NT2/D1 (cell line): ENCODE results near the gene POU3F2.

ENCODE experiments used
- DNase-seq: peaks from one replicate; pipeline ENCODE4 v3.0.0-alpha.2; 2011; ENCODE audit warnings: low read depth, low spot score
- H3K27me3 ChIP-seq: 2 replicates; pipeline ENCODE4 v1.6.0; 2011; ENCODE audit warnings: mild to moderate bottlenecking; ENCODE audit not compliant: insufficient read length, insufficient read depth
- H3K36me3 ChIP-seq: 2 replicates; pipeline ENCODE4 v1.6.1; 2011; ENCODE audit warnings: mild to moderate bottlenecking, low read length, mixed read lengths; ENCODE audit not compliant: insufficient read depth, insufficient read length
- H3K4me1 ChIP-seq: 2 replicates; pipeline ENCODE4 v1.5.1; 2011; ENCODE audit not compliant: insufficient read depth, insufficient read length
- H3K4me3 ChIP-seq: 2 replicates; pipeline ENCODE4 v1.5.1; 2011; ENCODE audit warnings: low read depth; ENCODE audit not compliant: insufficient read length
- H3K9ac ChIP-seq: 2 replicates; pipeline ENCODE4 v1.6.0; 2011; ENCODE audit warnings: low read depth; ENCODE audit not compliant: insufficient read length
- H3K9me3 ChIP-seq: 2 replicates; pipeline ENCODE4 v1.5.1; 2011; ENCODE audit warnings: mild to moderate bottlenecking, low read length; ENCODE audit not compliant: insufficient read depth
- SUZ12 ChIP-seq: IDR thresholded peaks from 2 replicates; pipeline ENCODE4 v1.6.1; 2011; ENCODE audit not compliant: insufficient read length, insufficient read depth; ENCODE audit errors: extremely low read depth
- YY1 ChIP-seq: IDR thresholded peaks from 2 replicates; pipeline ENCODE4 v1.6.1; 2011; ENCODE audit not compliant: insufficient read length, insufficient read depth
- ZNF274 ChIP-seq: IDR thresholded peaks from 2 replicates; pipeline ENCODE4 v1.6.1; 2011; ENCODE audit warnings: mild to moderate bottlenecking, low read depth, low read length

POU3F2 gene

DNA sequence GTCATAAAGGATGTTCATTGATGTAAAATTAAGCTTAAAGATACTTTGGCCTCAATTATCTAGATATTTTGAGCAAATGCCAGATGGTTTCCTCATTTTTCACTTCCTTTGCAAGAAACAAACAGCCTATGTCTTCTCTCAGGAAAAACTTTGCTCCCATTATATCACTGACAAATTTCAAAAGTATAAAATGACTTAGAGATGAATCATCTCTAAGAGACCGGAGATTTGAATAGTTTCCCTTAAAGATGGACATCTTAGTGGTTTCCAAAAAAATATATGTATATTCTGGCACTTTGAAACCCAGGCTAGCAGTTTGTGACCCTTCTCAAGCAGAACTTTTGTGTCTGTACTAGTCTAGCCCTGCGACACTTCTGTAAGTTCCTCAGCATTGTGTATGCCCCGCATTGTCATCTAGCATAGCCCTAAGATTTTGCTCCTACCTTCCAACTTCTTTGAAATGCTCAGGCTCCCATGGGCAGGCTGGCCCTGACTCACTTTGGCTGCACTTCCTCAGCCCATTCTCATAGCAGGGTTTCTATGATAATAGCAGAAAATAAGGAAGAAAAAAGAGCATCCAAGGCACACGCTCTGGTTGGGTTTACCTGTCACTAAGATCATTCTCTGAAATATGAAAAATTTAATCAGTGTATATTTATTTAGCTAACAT is 25.7 kb upstream of the POU3F2 start:
- no peak for DNase-seq
- Histone ChIP-seq H3K4me3 (no peak overlapping the region), H3K36me3 (no peaks in the 10 kb centered on the region), H3K4me1 (no peaks in the 10 kb centered on the region), H3K9me3 (no peaks in the 10 kb centered on the region), H3K27me3 (no peaks in the 10 kb centered on the region), H3K9ac (no peak overlapping the region)
- TF ChIP-seq ZNF274 (no peak), SUZ12 (no peak), YY1 (no peak)

DNA sequence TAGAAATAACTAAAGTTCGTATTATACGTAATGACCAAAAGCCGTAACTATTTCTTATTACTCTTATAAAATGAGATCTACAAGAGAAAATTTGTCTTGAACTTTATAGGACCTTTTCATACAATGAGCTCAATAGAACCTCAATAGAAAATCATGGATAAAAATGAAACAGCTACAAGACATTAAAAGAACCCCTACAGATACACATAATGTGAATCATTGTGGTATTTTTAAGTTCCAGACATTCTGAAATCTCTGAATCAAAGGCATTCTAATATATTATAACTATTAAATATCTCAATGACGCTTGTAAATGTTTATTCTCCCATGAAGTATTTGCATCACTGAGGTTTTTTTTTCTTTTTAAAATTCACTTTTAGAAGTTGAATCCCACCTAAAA is 22.2 kb upstream of the POU3F2 start:
- Histone ChIP-seq H3K27me3 (no peaks in the 10 kb centered on the region), H3K9me3 (no peaks in the 10 kb centered on the region), H3K4me1 (no peaks in the 10 kb centered on the region), H3K36me3 (no peaks in the 10 kb centered on the region), H3K9ac (no peak overlapping the region), H3K4me3 (no peak overlapping the region)
- no peak for DNase-seq
- TF ChIP-seq SUZ12, result no peak
- no peak for TF ChIP-seq ZNF274
- no peak for TF ChIP-seq YY1

DNA sequence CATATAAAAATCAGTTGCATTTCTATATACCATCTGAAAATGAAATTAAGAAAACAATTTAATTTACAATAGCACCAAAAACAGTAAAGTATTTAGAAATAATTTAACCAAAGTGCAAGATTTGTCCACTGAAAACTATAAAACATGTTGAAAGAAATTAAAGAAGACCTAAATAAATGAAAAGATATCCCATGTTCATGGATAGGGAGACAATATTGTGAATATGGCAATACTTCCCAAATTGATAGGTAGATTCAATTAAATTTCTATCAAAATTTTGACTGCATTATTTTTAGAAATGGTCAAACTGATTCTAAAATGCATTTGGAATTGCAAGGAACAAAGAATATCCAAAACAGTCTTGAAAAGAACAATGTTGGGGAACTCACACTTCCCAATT is 17.6 kb upstream of the POU3F2 start:
- DNase-seq, result no peak
- no peaks in the 10 kb centered on the region for H3K36me3 ChIP-seq
- peaks cover 2% of the 10 kb centered on the region for H3K27me3 ChIP-seq
- H3K9me3 ChIP-seq, result no peaks in the 10 kb centered on the region
- H3K4me1 ChIP-seq, result no peaks in the 10 kb centered on the region
- TF ChIP-seq ZNF274 (no peak), YY1 (no peak), SUZ12 (no peak)
- H3K9ac ChIP-seq, result no peak overlapping the region
- H3K4me3 ChIP-seq, result no peak overlapping the region

DNA sequence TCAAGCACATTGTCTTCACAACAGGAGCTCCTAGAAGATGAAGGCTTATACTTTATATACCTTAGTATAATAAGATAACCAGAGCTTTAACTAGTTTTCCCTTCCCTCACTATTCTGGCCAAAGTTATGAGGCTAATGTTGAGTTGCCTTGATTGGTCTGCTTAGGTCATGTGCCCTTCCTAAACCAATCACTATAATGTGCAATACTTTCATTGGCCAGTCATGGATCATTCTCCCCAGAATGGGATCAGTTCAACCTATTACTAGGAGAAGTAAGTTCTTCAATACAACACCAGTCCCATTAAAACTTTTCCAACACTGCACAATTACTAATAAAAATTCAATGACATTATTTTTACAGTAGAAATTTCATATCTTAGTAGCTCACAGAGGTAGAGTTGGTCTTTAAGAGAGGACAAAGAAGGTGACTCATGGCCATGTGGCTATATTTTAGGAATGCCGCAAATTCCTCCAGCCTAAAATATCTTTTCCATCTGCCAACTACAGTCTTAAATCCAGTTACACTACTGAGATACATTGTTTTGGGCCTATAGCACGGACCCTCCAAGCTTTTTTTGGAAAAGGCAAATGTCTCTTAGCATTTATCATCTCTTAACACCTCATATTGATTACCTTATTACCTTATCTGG is 12.5 kb upstream of the POU3F2 start:
- no peaks in the 10 kb centered on the region for H3K4me1 ChIP-seq
- H3K27me3 ChIP-seq, result peaks cover 52% of the 10 kb centered on the region
- H3K36me3 ChIP-seq, result no peaks in the 10 kb centered on the region
- no peak overlapping the region for H3K9ac ChIP-seq
- DNase-seq, result no peak
- no peak overlapping the region for H3K4me3 ChIP-seq
- TF ChIP-seq SUZ12, result no peak
- TF ChIP-seq ZNF274, result no peak
- no peak for TF ChIP-seq YY1
- no peaks in the 10 kb centered on the region for H3K9me3 ChIP-seq

DNA sequence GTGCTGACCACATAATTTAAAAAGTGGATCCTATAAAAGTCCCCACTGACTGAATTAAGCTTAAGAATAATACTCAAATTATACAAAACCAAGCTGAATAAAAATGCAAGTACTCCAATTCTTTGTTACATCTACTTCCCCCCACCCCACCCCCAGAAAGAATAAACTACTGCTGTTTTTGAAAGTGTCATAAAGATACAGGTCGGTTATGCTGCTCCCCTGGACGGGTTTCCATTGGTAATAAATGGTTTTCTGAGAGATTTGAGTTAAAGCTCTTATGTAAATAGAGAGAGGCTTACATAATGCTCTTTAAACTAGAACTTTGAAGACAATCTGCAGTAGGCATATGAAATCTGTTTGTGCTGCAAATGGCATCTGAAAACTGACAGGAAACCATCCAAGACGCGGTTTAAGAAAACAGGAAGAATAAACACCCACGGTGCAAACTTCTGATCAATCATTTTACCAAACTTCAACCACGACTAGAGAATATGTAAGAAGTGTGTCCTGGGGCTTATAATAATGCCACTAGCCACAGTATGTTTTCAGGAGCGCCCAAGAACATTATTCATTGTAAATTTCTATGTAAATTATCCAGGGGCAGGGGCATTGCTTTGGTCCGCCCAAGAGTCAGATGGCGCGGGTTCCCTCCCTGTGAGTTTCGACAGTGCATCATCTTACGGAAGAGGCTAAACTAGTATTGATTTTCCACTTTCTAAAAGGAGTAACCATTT is 10.8 kb upstream of the POU3F2 start:
- Histone ChIP-seq H3K27me3 (peaks cover 69% of the 10 kb centered on the region), H3K9me3 (no peaks in the 10 kb centered on the region), H3K4me1 (no peaks in the 10 kb centered on the region), H3K36me3 (no peaks in the 10 kb centered on the region), H3K4me3 (peak overlapping the region; percentile 41), H3K9ac (no peak overlapping the region)
- TF ChIP-seq YY1, result no peak
- TF ChIP-seq ZNF274, result no peak
- no peak for TF ChIP-seq SUZ12
- DNase-seq, result no peak

DNA sequence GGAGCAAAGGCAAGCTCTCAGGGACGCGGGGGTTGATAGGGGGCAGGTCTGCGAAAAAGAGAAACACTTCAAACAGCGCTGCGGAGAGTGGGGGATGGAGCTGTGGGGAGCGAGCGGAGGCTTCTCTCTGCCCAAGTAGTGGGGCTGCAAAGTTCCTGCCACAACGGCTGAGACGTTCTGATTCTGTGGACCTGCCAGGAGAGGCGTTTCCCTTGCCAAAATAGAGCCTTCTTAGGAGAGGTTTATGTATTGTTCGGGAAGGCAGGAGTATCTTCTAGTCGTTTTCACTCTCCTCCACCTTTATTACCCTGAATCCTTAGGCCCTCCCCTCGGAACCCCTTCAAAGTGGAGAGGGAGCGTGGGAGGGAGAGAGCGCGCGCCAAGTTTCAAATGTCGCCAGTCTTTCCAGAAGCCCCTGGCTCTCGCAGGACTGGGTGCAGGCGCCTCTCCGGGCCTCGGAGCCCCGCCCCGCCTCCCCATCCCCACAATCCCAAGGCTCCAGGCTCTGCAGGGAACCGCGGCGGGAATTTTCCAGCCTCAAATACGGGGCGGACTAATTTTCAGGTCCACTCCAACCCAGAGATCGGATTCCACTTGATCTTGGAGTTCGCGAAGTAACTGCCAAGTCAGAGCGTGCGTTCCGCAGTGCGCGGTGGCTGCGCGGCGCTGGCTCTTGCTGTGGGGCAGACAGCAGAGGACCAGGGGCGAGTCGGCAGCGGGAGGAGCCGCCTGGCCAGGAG is 10.0 kb upstream of the POU3F2 start:
- peaks cover 76% of the 10 kb centered on the region for H3K27me3 ChIP-seq

More for the DNA sequence above, 10.0 kb upstream of the POU3F2 start:
- TF ChIP-seq SUZ12 (no peak), ZNF274 (no peak), YY1 (no peak)
- Histone ChIP-seq H3K4me1 (no peaks in the 10 kb centered on the region), H3K9ac (peak overlapping the region; percentile 64), H3K9me3 (no peaks in the 10 kb centered on the region), H3K36me3 (no peaks in the 10 kb centered on the region), H3K4me3 (peak overlapping the region; percentile 41)
- DNase-seq, result no peak
